HepG2 (cell line): ENCODE results near the gene ZDHHC14. TPM values are rescaled to one million over a fixed set of nuclear protein-coding genes. Genes with fewer than 3 reads are reported as not detected.

Experiments
- ATRX ChIP-seq: sonication (generic); formaldehyde crosslinking; IDR thresholded peaks from 2 replicates; pipeline ENCODE4 v1.4.0; 2020; ENCODE audit warnings: missing genetic modification reagents, borderline replicate concordance
- HMG20A ChIP-seq: IDR thresholded peaks from 2 replicates; pipeline ENCODE4 v1.6.1; 2016; ENCODE audit warnings: borderline replicate concordance
- LCORL ChIP-seq, 2 experiments: fragments of 450-650 bp in 1 of 2; sonication (generic) in 1 of 2; formaldehyde crosslinking in 1 of 2; IDR thresholded peaks; 2 replicates each; pipeline versions ENCODE4 v1.5.0 to v1.6.1; 2017 to 2020; ENCODE audit warnings: antibody characterized with exemption in 1 of 2, missing genetic modification reagents in 1 of 2
- NFKBIZ ChIP-seq: IDR thresholded peaks from 2 replicates; pipeline ENCODE4 v1.6.1; 2018; ENCODE audit warnings: missing genetic modification reagents, missing compliant biosample characterization
- RFXAP ChIP-seq: sonication (generic); formaldehyde crosslinking; IDR thresholded peaks from 2 replicates; pipeline ENCODE4 v1.4.0; 2020; ENCODE audit warnings: missing genetic modification reagents, borderline replicate concordance
- TCF12 ChIP-seq, 2 experiments: fragments of 450-650 bp in 1 of 2; sonication (generic) in 1 of 2; formaldehyde crosslinking in 1 of 2; IDR thresholded peaks; 2 replicates each; pipeline versions ENCODE4 v1.6.1 to v1.8.0; 2017 to 2022; ENCODE audit warnings: antibody characterized with exemption in 1 of 2, mild to moderate bottlenecking in 1 of 2, missing genetic modification reagents in 1 of 2, moderate library complexity in 1 of 2
- TEAD3 ChIP-seq: optimal IDR thresholded peaks from 2 replicates; pipeline ENCODE3; 2016; ENCODE audit warnings: borderline replicate concordance
- ZBTB38 ChIP-seq: sonication (generic); formaldehyde crosslinking; IDR thresholded peaks from 2 replicates; pipeline ENCODE4 v1.5.1; 2020; ENCODE audit warnings: mild to moderate bottlenecking, missing genetic modification reagents
- ZEB1 ChIP-seq: IDR thresholded peaks from 2 replicates; pipeline ENCODE4 v1.6.1; 2012; ENCODE audit warnings: mild to moderate bottlenecking, low read depth, inconsistent platforms; ENCODE audit not compliant: insufficient replicate concordance
- ZFP37 ChIP-seq: sonication (generic); formaldehyde crosslinking; IDR thresholded peaks from 2 replicates; pipeline ENCODE4 v1.4.0; 2020; ENCODE audit warnings: missing genetic modification reagents, borderline replicate concordance
- ZFP41 ChIP-seq: sonication (generic); formaldehyde crosslinking; IDR thresholded peaks from 2 replicates; pipeline ENCODE4 v1.4.0; 2020; ENCODE audit warnings: mild to moderate bottlenecking, missing genetic modification reagents, borderline replicate concordance
- ZNF101 ChIP-seq: sonication (generic); formaldehyde crosslinking; IDR thresholded peaks from 2 replicates; pipeline ENCODE4 v1.4.0; 2020; ENCODE audit warnings: mild to moderate bottlenecking, low read depth, missing genetic modification reagents, borderline replicate concordance
- ZNF674 ChIP-seq: sonication (generic); formaldehyde crosslinking; IDR thresholded peaks from 2 replicates; pipeline ENCODE4 v1.5.0; 2020; ENCODE audit warnings: low read depth, mild to moderate bottlenecking, missing genetic modification reagents
- polyA plus RNA-seq, 8 experiments: library from polyadenylated mRNA; depleted of rRNA in 3 of 8; stranded (reverse) in 7 of 8; unstranded in 1 of 8; fragments of >200 nt; fragmentation: Illumina TruSeq in 4 of 8; extraction: Trizol in 4 of 8; gene quantifications; 2 replicates each; pipeline versions ENCODE4 v1.2.1 to v1.2.3, GENCODE V29; 2011 to 2016; ENCODE audit warnings: low read depth in 4 of 8, missing spikeins in 1 of 8, mixed read lengths in 1 of 8; ENCODE audit not compliant: insufficient read depth in 1 of 8
- total RNA-seq, 5 experiments: library from RNA; depleted of rRNA; stranded (reverse); fragments of >200 nt; fragmentation: Illumina TruSeq; extraction: Trizol; gene quantifications; 2 replicates each; pipeline ENCODE4 v1.2.3, GENCODE V29; 2016; ENCODE audit warnings: low read depth in 1 of 5
- TF ChIP-seq, protein P1 (sequence below): sonication (generic); formaldehyde crosslinking; IDR thresholded peaks from 2 replicates; pipeline ENCODE4 v1.9.0; 2021; ENCODE audit warnings: mild to moderate bottlenecking, missing genetic modification reagents
- TF ChIP-seq, protein P2 (sequence below): sonication (generic); formaldehyde crosslinking; IDR thresholded peaks from 2 replicates; pipeline ENCODE4 v1.5.1; 2020; ENCODE audit warnings: mild to moderate bottlenecking, missing genetic modification reagents
- TF ChIP-seq, protein P3 (sequence below): sonication (generic); formaldehyde crosslinking; IDR thresholded peaks from 2 replicates; pipeline ENCODE4 v1.4.0; 2020; ENCODE audit warnings: missing genetic modification reagents

The ZDHHC14 gene
- total and polyA plus RNA-seq, 2 of the 13 experiments (the other 11 are each of a cell fraction or from before 2014, with no cell fraction given) = 3.7 to 9.5 TPM

DNA sequence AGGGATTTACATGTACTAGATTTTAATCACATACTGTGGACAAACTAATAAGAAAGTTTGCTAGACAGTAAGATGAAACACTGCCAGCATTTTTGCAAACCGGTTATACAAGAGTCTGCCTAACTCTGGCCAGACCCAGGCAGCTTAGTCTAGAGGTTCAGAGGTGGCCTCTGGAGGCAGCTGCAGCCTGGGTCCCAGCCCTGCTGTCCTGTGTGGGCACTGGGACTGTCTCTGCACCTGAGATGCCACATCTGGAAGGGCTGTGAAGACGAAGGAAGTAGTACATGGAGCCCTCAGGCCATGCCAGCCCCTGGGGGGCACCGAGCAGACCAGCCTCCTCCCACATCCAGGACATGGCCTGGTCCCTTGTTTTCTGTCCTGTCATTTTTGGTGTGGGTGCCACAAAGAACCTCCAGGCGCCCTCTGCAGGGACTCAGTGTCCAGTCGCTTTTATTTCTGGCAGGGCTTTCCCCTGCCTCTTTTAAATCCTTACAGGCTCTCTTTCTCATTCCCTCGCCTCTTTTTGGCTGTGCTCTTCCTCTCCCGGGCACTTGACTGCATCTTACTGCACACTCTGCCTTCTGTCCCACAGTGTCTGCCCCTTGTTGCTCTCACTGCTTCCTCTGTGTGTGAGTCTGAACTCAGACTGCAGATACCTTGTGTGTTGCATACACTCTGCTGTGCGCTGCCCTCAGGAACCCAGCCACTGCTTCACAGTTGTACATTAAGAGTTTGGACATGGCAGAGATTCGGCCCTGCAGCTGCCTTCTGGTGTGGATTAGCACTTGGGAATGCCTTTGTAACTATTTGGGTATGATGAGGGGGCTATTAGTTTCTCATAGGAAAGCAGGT, 216.7 kb downstream of the ZDHHC14 start (continued):
- TF ChIP-seq, protein P1, sequence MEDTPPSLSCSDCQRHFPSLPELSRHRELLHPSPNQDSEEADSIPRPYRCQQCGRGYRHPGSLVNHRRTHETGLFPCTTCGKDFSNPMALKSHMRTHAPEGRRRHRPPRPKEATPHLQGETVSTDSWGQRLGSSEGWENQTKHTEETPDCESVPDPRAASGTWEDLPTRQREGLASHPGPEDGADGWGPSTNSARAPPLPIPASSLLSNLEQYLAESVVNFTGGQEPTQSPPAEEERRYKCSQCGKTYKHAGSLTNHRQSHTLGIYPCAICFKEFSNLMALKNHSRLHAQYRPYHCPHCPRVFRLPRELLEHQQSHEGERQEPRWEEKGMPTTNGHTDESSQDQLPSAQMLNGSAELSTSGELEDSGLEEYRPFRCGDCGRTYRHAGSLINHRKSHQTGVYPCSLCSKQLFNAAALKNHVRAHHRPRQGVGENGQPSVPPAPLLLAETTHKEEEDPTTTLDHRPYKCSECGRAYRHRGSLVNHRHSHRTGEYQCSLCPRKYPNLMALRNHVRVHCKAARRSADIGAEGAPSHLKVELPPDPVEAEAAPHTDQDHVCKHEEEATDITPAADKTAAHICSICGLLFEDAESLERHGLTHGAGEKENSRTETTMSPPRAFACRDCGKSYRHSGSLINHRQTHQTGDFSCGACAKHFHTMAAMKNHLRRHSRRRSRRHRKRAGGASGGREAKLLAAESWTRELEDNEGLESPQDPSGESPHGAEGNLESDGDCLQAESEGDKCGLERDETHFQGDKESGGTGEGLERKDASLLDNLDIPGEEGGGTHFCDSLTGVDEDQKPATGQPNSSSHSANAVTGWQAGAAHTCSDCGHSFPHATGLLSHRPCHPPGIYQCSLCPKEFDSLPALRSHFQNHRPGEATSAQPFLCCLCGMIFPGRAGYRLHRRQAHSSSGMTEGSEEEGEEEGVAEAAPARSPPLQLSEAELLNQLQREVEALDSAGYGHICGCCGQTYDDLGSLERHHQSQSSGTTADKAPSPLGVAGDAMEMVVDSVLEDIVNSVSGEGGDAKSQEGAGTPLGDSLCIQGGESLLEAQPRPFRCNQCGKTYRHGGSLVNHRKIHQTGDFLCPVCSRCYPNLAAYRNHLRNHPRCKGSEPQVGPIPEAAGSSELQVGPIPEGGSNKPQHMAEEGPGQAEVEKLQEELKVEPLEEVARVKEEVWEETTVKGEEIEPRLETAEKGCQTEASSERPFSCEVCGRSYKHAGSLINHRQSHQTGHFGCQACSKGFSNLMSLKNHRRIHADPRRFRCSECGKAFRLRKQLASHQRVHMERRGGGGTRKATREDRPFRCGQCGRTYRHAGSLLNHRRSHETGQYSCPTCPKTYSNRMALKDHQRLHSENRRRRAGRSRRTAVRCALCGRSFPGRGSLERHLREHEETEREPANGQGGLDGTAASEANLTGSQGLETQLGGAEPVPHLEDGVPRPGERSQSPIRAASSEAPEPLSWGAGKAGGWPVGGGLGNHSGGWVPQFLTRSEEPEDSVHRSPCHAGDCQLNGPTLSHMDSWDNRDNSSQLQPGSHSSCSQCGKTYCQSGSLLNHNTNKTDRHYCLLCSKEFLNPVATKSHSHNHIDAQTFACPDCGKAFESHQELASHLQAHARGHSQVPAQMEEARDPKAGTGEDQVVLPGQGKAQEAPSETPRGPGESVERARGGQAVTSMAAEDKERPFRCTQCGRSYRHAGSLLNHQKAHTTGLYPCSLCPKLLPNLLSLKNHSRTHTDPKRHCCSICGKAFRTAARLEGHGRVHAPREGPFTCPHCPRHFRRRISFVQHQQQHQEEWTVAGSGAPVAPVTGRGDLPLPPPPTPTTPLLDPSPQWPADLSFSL (CRISPR knock-in tag) = no peak
- TF ChIP-seq RFXAP (CRISPR knock-in tag) (no peak), ZNF674 (CRISPR knock-in tag) (no peak), ZNF101 (CRISPR knock-in tag) (no peak), TEAD3 (peak; percentile 35), ZEB1 (no peak), LCORL (IDR thresholded peaks at IDR 0.05) (no peak), LCORL (CRISPR knock-in tag; IDR thresholded peaks at IDR 0.05) (peak; percentile 81), TCF12 (IDR thresholded peaks at IDR 0.05) (no peak), TCF12 (CRISPR knock-in tag; IDR thresholded peaks at IDR 0.05) (0 out of 2 replicates have a peak, but pooled peaks have one; percentile 37), ZFP37 (CRISPR knock-in tag) (no peak), HMG20A (CRISPR knock-in tag) (no peak), ZFP41 (CRISPR knock-in tag) (no peak), NFKBIZ (CRISPR knock-in tag) (no peak), ZBTB38 (no peak; the same call in 1 of the 2 replicates), ATRX (CRISPR knock-in tag) (no peak)
- TF ChIP-seq, protein P2, sequence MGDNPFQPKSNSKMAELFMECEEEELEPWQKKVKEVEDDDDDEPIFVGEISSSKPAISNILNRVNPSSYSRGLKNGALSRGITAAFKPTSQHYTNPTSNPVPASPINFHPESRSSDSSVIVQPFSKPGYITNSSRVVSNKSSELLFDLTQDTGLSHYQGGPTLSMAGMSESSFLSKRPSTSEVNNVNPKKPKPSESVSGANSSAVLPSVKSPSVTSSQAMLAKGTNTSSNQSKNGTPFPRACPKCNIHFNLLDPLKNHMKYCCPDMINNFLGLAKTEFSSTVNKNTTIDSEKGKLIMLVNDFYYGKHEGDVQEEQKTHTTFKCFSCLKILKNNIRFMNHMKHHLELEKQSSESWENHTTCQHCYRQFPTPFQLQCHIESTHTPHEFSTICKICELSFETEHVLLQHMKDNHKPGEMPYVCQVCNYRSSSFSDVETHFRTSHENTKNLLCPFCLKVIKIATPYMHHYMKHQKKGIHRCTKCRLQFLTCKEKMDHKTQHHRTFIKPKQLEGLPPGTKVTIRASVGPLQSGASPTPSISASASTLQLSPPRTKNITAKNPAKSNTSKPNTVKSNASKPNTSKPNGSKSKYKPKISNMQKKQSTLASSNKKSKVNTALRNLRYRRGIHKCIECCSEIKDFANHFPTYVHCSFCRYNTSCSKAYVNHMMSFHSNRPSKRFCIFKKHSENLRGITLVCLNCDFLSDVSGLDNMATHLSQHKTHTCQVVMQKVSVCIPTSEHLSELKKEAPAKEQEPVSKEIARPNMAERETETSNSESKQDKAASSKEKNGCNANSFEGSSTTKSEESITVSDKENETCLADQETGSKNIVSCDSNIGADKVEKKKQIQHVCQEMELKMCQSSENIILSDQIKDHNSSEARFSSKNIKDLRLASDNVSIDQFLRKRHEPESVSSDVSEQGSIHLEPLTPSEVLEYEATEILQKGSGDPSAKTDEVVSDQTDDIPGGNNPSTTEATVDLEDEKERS (CRISPR knock-in tag) = no peak
- TF ChIP-seq, protein P3, sequence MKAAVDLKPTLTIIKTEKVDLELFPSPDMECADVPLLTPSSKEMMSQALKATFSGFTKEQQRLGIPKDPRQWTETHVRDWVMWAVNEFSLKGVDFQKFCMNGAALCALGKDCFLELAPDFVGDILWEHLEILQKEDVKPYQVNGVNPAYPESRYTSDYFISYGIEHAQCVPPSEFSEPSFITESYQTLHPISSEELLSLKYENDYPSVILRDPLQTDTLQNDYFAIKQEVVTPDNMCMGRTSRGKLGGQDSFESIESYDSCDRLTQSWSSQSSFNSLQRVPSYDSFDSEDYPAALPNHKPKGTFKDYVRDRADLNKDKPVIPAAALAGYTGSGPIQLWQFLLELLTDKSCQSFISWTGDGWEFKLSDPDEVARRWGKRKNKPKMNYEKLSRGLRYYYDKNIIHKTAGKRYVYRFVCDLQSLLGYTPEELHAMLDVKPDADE (CRISPR knock-in tag) = no peak
